Astrocyte (in vitro differentiated cells and primary cell): ENCODE measurements around the gene KCNJ1. TPM values are rescaled to one million over a fixed set of nuclear protein-coding genes. Genes with fewer than 3 reads are reported as not detected.

Experiments
- DNase-seq: peaks from one replicate; pipeline ENCODE4 v3.0.0-alpha.2; 2010; ENCODE audit warnings: low read depth
- FAIRE-seq: peaks from 2 replicates; lab custom pipeline; 2011; peaks lifted over from hg19 to GRCh38; lab: Jason Lieb, UNC
- H2AFZ ChIP-seq: 2 replicates; pipeline ENCODE4 v1.6.0; 2012; ENCODE audit warnings: low read depth, low read length, inconsistent platforms
- H3K27ac ChIP-seq: 2 replicates; pipeline ENCODE4 v1.5.1; 2011; ENCODE audit warnings: low read depth, low read length, inconsistent platforms
- H3K27me3 ChIP-seq: 2 replicates; pipeline ENCODE4 v1.6.0; 2011; ENCODE audit warnings: low read length, inconsistent platforms; ENCODE audit not compliant: insufficient read depth
- H3K36me3 ChIP-seq: 2 replicates; pipeline ENCODE4 v1.5.1; 2011; ENCODE audit warnings: low read length, inconsistent platforms; ENCODE audit not compliant: insufficient read depth
- H3K4me1 ChIP-seq: 2 replicates; pipeline ENCODE4 v1.5.1; 2011; ENCODE audit warnings: low read length, inconsistent platforms; ENCODE audit not compliant: insufficient read depth
- H3K4me2 ChIP-seq: 2 replicates; pipeline ENCODE4 v1.6.0; 2012; ENCODE audit warnings: low read length, inconsistent platforms
- H3K4me3 ChIP-seq: 2 replicates; pipeline ENCODE4 v1.5.1; 2011; ENCODE audit warnings: low read depth, mild to moderate bottlenecking, low read length, inconsistent platforms; ENCODE audit not compliant: insufficient read depth
- H3K79me2 ChIP-seq: 2 replicates; pipeline ENCODE4 v1.6.0; 2012; ENCODE audit warnings: mild to moderate bottlenecking, low read length, inconsistent platforms; ENCODE audit not compliant: insufficient read depth
- H3K9ac ChIP-seq: 2 replicates; pipeline ENCODE4 v1.6.0; 2012; ENCODE audit warnings: mild to moderate bottlenecking, low read length, inconsistent platforms
- H3K9me3 ChIP-seq: 2 replicates; pipeline ENCODE4 v1.5.1; 2012; ENCODE audit warnings: low read depth, mild to moderate bottlenecking, low read length, inconsistent platforms; ENCODE audit not compliant: insufficient read depth
- H4K20me1 ChIP-seq: 2 replicates; pipeline ENCODE4 v1.6.0; 2012; ENCODE audit warnings: low read length, inconsistent platforms; ENCODE audit not compliant: insufficient read depth
- H3K27ac Mint-ChIP-seq: one replicate; pipeline ENCODE4 v1.8.0; 2021; ENCODE audit warnings: mild to moderate bottlenecking, mixed read lengths; ENCODE audit not compliant: unreplicated experiment
- H3K27me3 Mint-ChIP-seq: one replicate; pipeline ENCODE4 v1.8.0; 2021; ENCODE audit warnings: low read depth, mixed read lengths; ENCODE audit not compliant: unreplicated experiment
- H3K36me3 Mint-ChIP-seq: one replicate; pipeline ENCODE4 v1.8.0; 2021; ENCODE audit warnings: low read depth, mixed read lengths; ENCODE audit not compliant: unreplicated experiment
- H3K4me1 Mint-ChIP-seq: one replicate; pipeline ENCODE4 v1.8.0; 2021; ENCODE audit warnings: low read depth, mixed read lengths; ENCODE audit not compliant: unreplicated experiment
- H3K4me3 Mint-ChIP-seq: one replicate; pipeline ENCODE4 v1.8.0; 2021; ENCODE audit warnings: mild to moderate bottlenecking, moderate library complexity, mixed read lengths; ENCODE audit not compliant: unreplicated experiment
- H3K9me3 Mint-ChIP-seq: one replicate; pipeline ENCODE4 v1.8.0; 2021; ENCODE audit warnings: mild to moderate bottlenecking, mixed read lengths; ENCODE audit not compliant: unreplicated experiment
- EZH2 ChIP-seq: IDR thresholded peaks from 2 replicates; pipeline ENCODE4 v1.6.1; 2012; ENCODE audit warnings: mild to moderate bottlenecking, low read length, inconsistent platforms; ENCODE audit not compliant: insufficient read depth
- total RNA-seq: library from RNA; stranded (reverse); gene quantifications from 2 replicates; pipeline ENCODE4 v1.2.1, GENCODE V29; 2021
- TF ChIP-seq, protein P1 (sequence below): IDR thresholded peaks from 2 replicates; pipeline ENCODE4 v1.5.1; 2011; ENCODE audit warnings: low read depth, mild to moderate bottlenecking, inconsistent platforms, low read length, moderate library complexity; ENCODE audit not compliant: insufficient read depth

The KCNJ1 gene
- total RNA-seq, 1 donor from 2014 or later, result not detected

GRCh38 chr11:128915149-128915521 lies 48.0 kb upstream of the KCNJ1 start:
- Histone ChIP-seq H3K79me2 (no peaks in the 10 kb centered on the region), H3K4me3 (no peak overlapping the region), H3K27ac (no peak overlapping the region), H3K27me3 (peaks cover 4% of the 10 kb centered on the region), H3K9ac (no peak overlapping the region), H3K4me1 (no peaks in the 10 kb centered on the region), H3K36me3 (no peaks in the 10 kb centered on the region), H3K9me3 (no peaks in the 10 kb centered on the region), H3K4me2 (no peak overlapping the region), H4K20me1 (no peaks in the 10 kb centered on the region), H2AFZ (no peak overlapping the region)
- Mint-ChIP-seq H3K27me3 (peaks cover 24% of the 10 kb centered on the region), H3K36me3 (peaks cover 4% of the 10 kb centered on the region), H3K27ac (no peak overlapping the region), H3K4me3 (no peak overlapping the region), H3K9me3 (peaks cover 3% of the 10 kb centered on the region), H3K4me1 (peaks cover 7% of the 10 kb centered on the region)
- FAIRE-seq (no peak), DNase-seq (no peak)
- TF ChIP-seq, protein P1, sequence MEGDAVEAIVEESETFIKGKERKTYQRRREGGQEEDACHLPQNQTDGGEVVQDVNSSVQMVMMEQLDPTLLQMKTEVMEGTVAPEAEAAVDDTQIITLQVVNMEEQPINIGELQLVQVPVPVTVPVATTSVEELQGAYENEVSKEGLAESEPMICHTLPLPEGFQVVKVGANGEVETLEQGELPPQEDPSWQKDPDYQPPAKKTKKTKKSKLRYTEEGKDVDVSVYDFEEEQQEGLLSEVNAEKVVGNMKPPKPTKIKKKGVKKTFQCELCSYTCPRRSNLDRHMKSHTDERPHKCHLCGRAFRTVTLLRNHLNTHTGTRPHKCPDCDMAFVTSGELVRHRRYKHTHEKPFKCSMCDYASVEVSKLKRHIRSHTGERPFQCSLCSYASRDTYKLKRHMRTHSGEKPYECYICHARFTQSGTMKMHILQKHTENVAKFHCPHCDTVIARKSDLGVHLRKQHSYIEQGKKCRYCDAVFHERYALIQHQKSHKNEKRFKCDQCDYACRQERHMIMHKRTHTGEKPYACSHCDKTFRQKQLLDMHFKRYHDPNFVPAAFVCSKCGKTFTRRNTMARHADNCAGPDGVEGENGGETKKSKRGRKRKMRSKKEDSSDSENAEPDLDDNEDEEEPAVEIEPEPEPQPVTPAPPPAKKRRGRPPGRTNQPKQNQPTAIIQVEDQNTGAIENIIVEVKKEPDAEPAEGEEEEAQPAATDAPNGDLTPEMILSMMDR, result no peak
- TF ChIP-seq EZH2, result no peak

DNA sequence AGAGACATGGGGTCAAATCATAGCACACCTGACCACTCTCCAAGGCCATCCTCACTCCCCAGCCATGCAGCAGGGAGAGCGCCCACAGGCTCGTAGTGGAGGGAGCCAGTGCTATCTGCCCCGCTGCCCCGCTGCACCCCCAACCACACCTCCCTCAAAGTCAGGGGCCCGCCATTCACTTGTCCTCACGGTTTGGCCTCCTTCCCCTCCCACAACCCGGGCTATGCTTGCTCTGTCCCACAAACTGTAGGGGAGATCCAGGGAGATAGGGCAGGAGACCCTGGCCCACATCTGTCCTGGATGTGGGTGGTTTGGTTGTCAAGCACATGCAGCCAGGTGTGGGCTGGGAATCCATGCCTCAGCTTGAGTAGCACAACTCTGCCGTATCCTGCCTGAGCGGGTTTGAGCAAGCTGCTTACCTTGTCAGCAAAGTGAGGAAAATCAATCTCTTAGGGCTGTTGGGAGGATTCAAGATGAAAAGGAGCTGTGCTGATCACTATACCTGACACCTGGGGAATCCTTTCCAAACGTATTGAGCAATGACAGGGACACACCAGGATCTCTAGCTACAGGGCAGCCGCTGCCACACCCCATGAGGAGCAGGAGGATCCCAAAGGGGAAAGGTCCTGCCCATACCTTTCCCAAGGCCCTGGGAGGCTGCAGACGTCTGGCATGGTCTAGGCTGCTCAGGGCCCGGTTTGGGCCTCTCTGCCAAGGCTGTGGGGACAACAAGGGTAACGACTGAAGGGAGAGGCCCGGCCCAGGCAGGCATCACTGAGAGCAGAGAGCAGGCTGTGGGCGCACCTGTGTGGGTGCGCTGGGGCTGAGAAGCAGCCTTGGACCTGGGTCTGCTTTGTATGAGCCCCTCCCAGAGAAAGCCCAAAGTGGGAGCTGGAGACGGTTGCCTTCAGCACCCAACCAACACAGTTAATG lies 47.4 kb upstream of the KCNJ1 start:
- Histone ChIP-seq H2AFZ (no peak overlapping the region), H3K9me3 (no peaks in the 10 kb centered on the region), H3K4me3 (no peak overlapping the region), H3K4me1 (no peaks in the 10 kb centered on the region), H3K27ac (no peak overlapping the region), H4K20me1 (no peaks in the 10 kb centered on the region), H3K9ac (no peak overlapping the region), H3K79me2 (no peaks in the 10 kb centered on the region), H3K36me3 (no peaks in the 10 kb centered on the region), H3K4me2 (no peak overlapping the region), H3K27me3 (peaks cover 4% of the 10 kb centered on the region)
- H3K27me3 Mint-ChIP-seq, result peaks cover 18% of the 10 kb centered on the region
- DNase-seq (no peak), FAIRE-seq (no peak)
- H3K4me1 Mint-ChIP-seq, result peaks cover 11% of the 10 kb centered on the region
- H3K4me3 Mint-ChIP-seq, result no peak overlapping the region
- H3K27ac Mint-ChIP-seq, result no peak overlapping the region
- TF ChIP-seq EZH2, result no peak
- TF ChIP-seq, protein P1, result no peak
- peaks cover 4% of the 10 kb centered on the region for H3K36me3 Mint-ChIP-seq
- peaks cover 3% of the 10 kb centered on the region for H3K9me3 Mint-ChIP-seq

DNA sequence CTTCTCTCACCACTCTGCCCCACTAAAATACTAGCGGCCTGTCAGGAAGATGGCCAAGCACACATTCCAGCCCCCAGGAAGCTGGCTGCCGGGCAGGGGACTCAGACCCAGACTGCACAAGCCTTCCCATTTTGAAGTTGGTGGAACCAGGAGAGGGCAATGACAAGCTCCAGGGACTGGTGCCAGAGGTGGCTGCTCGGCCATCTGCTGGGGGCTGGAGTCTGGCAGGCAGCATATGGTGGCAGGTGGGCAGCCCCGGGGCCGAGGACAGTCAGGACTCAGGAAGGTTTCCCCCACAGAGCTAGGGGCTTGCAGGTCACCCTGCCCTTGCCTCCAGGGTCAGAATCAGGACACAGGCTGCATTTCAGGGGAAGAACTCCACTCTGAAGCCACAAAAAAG lies 46.7 kb upstream of the KCNJ1 start:
- no peak for FAIRE-seq
- Histone ChIP-seq H4K20me1 (no peaks in the 10 kb centered on the region), H2AFZ (no peak overlapping the region), H3K36me3 (no peaks in the 10 kb centered on the region), H3K79me2 (no peaks in the 10 kb centered on the region), H3K9ac (no peak overlapping the region), H3K27me3 (peaks cover 4% of the 10 kb centered on the region), H3K27ac (no peak overlapping the region), H3K4me1 (peaks cover 4% of the 10 kb centered on the region), H3K9me3 (no peaks in the 10 kb centered on the region), H3K4me2 (no peak overlapping the region), H3K4me3 (no peak overlapping the region)
- H3K27me3 Mint-ChIP-seq, result peaks cover 15% of the 10 kb centered on the region
- H3K4me1 Mint-ChIP-seq, result peaks cover 17% of the 10 kb centered on the region
- no peak for TF ChIP-seq EZH2
- TF ChIP-seq, protein P1, result no peak
- H3K9me3 Mint-ChIP-seq, result peaks cover 3% of the 10 kb centered on the region
- peaks cover 4% of the 10 kb centered on the region for H3K36me3 Mint-ChIP-seq
- no peak overlapping the region for H3K27ac Mint-ChIP-seq
- H3K4me3 Mint-ChIP-seq, result no peak overlapping the region
- no peak for DNase-seq
